Activated naive CD8-positive, alpha-beta T cell treated with anti-CD3 and anti-CD28 coated beads for 36 hours (primary cell): ENCODE data around the gene IRF6. TPM values are rescaled to one million over a fixed set of nuclear protein-coding genes. Genes with fewer than 3 reads are reported as not detected.

Experiments used
- DNase-seq: peaks from one replicate; pipeline ENCODE4 v3.0.0; 2021
- H3K27ac Mint-ChIP-seq: one replicate; pipeline ENCODE4 v1.8.0; 2022; ENCODE audit warnings: mild to moderate bottlenecking, moderate library complexity, mixed read lengths
- H3K27me3 Mint-ChIP-seq: one replicate; pipeline ENCODE4 v1.8.0; 2022; ENCODE audit warnings: mild to moderate bottlenecking, mixed read lengths
- H3K36me3 Mint-ChIP-seq: one replicate; pipeline ENCODE4 v1.8.0; 2021; ENCODE audit warnings: mild to moderate bottlenecking, mixed read lengths
- H3K4me1 Mint-ChIP-seq: one replicate; pipeline ENCODE4 v1.8.0; 2021; ENCODE audit warnings: mixed read lengths
- H3K4me3 Mint-ChIP-seq: one replicate; pipeline ENCODE4 v1.8.0; 2022; ENCODE audit warnings: mild to moderate bottlenecking, moderate library complexity, mixed read lengths
- H3K9me3 Mint-ChIP-seq: one replicate; pipeline ENCODE4 v1.8.0; 2022; ENCODE audit warnings: mixed read lengths
- total RNA-seq, 2 experiments: library from RNA; stranded (reverse); gene quantifications; one replicate each; pipeline ENCODE4 v1.2.3, GENCODE V29; 2021

IRF6 gene
- total RNA-seq, 2 experiments from 2014 or later, result 2.1 to 2.4 TPM

- Mint-ChIP-seq H3K36me3 (peaks cover 48% of the 10 kb centered on the region), H3K27me3 (no peaks in the 10 kb centered on the region), H3K9me3 (no peaks in the 10 kb centered on the region), H3K4me3 (no peak overlapping the region), H3K4me1 (peaks cover 54% of the 10 kb centered on the region), H3K27ac (peak overlapping the region; percentile 1)
- no peak for DNase-seq
Observed at GRCh38 chr1:209830722-209831121, 24.8 kb upstream of the IRF6 start.

DNA sequence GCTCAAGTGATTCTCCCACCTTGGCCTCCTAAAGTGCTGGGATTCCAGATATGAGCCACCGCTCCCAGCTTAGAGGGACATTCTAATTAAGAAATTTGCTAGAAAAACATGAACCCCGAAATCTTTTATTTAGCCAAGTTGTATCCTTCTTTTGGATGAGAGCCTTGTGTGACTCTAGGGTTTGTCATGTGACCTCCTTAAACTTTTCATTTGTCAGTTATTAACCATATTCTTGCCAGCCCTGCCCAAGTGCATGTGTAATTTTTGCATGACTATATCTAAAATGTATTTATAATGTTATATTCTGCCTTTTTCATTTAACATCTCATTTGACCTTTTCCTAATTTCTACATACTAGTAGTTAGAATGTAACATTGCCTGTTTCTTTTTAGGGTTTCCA is 23.8 kb upstream of the IRF6 start:
- peaks cover 44% of the 10 kb centered on the region for H3K4me1 Mint-ChIP-seq
- H3K36me3 Mint-ChIP-seq, result peaks cover 43% of the 10 kb centered on the region
- no peak for DNase-seq
- peak overlapping the region; percentile 93 for H3K4me3 Mint-ChIP-seq
- H3K27me3 Mint-ChIP-seq, result no peaks in the 10 kb centered on the region
- H3K9me3 Mint-ChIP-seq, result no peaks in the 10 kb centered on the region
- no peak overlapping the region for H3K27ac Mint-ChIP-seq

DNA sequence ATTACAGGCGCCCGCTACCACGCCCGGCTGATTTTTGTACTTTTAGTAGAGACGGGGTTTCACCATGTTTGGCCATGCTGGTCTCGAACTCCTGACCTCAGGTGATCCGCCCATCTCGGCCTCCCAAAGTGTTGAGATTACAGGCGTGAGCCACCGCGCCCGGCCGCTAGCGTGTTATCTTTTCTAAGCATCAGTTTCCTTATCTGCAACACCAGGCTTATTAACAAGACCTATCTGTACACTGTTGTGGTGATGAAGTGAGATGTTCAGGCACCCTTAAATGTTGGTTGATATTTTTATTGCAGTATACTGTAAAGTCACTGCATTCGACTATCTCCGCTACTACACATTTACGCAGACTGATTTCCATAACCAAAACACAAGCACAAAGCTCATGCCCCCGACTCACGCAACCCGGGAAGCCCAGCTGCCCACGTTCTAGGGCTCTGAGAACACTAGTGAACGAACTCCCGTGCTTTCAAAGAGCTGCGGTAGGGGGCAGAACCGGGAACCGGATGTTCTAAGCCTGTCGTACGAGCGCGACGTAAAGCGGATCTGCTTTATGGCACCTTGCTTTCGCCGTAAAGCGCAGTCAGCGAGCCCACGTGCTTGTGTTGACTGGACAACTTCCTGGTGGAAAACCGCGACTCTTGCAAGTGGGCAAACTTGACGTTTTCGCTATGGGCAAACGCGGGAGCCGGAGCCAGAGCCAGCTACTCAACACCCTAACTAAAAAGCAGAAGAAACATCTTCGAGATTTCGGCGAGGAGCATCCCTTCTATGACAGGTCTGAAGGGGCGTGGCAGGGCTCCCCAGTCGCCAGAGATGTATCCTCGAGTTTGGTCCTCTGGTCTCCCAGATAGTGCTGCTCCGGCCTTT is 21.7 kb upstream of the IRF6 start, which contains the start of gene UTP25:
Gene UTP25, plus strand, starts transcription at position 589 of the 879 bp plus-strand sequence. Its CDS starts 92 bp downstream, at position 681.
- Mint-ChIP-seq H3K4me1 (peaks cover 45% of the 10 kb centered on the region), H3K4me3 (peak within 1 kb of the TSS; percentile 93), H3K36me3 (peaks cover 25% of the 10 kb centered on the region)

DNA sequence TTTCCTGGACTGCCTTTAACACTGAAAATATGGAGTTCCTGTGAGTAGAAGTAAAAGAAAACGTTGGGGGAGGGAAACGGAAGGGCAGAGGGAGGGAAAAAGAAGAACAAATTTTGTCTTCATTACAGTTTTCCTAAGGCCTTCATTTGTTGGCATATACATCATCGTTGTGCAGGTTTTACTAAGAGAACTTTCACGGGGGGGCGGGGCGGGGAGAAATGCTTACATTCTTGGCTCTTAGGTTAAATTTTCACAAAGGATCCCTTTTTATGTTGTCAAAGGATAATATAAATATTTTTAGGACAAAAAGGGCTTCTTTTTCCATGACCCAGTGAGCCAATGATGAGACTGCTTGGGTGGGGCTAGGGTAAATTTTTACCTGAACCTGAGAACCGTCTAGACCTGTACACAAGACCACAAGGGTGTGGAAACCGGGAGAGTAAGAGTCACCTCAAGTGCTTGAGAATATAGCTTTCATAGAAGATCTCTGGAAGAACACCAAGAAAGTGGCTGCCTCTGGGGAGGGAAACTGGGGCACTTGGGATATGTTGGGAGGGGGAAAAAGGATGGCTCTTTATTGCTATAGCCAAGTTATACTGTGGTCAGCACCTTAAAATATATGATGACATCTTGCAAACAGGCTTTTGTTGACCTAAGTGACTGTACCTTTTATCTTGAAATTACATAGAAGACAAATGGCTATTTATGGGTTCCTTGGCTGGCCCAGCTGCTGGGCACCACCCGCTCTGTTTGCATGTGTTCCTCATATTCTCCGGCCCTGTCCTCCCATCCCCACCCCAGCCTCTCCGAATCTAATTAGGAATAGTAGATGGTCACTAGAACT is 19.9 kb upstream of the IRF6 start:
- Mint-ChIP-seq H3K9me3 (no peaks in the 10 kb centered on the region), H3K4me3 (no peak overlapping the region), H3K27ac (peak overlapping the region; percentile 43), H3K4me1 (peaks cover 42% of the 10 kb centered on the region), H3K27me3 (peaks cover 15% of the 10 kb centered on the region), H3K36me3 (peaks cover 21% of the 10 kb centered on the region)
- no peak for DNase-seq

More for the DNA sequence above, 21.7 kb upstream of the IRF6 start, which contains the start of gene UTP25:
- Mint-ChIP-seq H3K9me3 (no peaks in the 10 kb centered on the region), H3K27me3 (peaks cover 4% of the 10 kb centered on the region), H3K27ac (peak within 1 kb of the TSS; percentile 87)
- DNase-seq, result peak; percentile 90

DNA sequence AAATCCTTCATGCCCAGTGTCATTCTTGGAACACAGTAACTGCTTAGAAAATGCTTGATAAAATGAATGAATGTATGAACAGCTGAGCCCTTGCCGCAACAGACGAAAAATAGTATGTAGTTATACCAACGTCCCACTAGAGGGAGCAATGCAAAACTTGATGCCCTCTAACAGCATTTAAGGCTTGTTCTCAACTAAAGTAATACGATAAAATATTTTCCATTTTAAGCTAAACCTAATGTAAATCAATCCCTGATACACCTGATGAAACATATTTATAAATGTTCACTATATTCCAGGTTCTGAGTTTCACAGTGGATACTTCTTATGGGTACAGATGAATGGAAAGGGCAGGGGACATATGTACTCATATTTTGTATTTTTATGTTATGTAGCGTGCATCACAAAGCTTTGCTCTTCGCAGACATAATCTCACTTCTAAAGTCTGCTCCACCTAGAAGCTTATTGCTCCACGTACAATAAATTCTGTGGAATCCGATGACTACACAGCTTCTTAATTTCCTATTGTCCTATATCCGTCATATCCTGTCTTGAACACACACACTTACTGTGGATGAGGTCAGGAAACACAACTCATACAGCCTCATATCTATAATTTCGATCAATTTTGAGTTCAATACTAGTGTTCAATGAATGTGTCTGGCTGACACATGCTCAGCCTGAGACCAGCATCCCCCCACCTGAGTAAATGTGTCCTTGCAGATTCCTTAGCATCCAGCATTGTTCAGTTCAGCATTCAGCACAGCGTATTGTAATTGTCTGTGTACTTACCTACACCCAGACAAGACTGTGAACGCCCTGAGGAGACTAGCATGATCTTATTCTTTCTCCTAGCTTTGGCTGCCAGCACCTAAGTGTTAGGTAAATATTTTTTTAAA is 17.4 kb upstream of the IRF6 start:
- Mint-ChIP-seq H3K27ac (peak overlapping the region; percentile 32), H3K36me3 (peaks cover 8% of the 10 kb centered on the region), H3K9me3 (no peaks in the 10 kb centered on the region), H3K4me3 (no peak overlapping the region), H3K4me1 (peaks cover 24% of the 10 kb centered on the region), H3K27me3 (peaks cover 21% of the 10 kb centered on the region)
- DNase-seq, result no peak

- Mint-ChIP-seq H3K4me1 (peaks cover 24% of the 10 kb centered on the region), H3K36me3 (peaks cover 3% of the 10 kb centered on the region), H3K27ac (peak overlapping the region; percentile 32), H3K4me3 (no peak overlapping the region), H3K9me3 (no peaks in the 10 kb centered on the region), H3K27me3 (peaks cover 26% of the 10 kb centered on the region)
- no peak for DNase-seq
Observed at GRCh38 chr1:209822706-209823105, 16.8 kb upstream of the IRF6 start.

- no peaks in the 10 kb centered on the region for H3K36me3 Mint-ChIP-seq
- H3K4me3 Mint-ChIP-seq, result no peak overlapping the region
- H3K27me3 Mint-ChIP-seq, result peaks cover 27% of the 10 kb centered on the region
- no peak overlapping the region for H3K27ac Mint-ChIP-seq
- no peak for DNase-seq
- peaks cover 14% of the 10 kb centered on the region for H3K4me1 Mint-ChIP-seq
- H3K9me3 Mint-ChIP-seq, result no peaks in the 10 kb centered on the region
Observed at GRCh38 chr1:209820986-209821385, 15.0 kb upstream of the IRF6 start.

- Mint-ChIP-seq H3K36me3 (no peaks in the 10 kb centered on the region), H3K4me1 (peaks cover 21% of the 10 kb centered on the region), H3K9me3 (no peaks in the 10 kb centered on the region), H3K27me3 (peaks cover 27% of the 10 kb centered on the region), H3K4me3 (no peak overlapping the region), H3K27ac (no peak overlapping the region)
- no peak for DNase-seq
Observed at GRCh38 chr1:209819058-209819457, 13.1 kb upstream of the IRF6 start.

DNA sequence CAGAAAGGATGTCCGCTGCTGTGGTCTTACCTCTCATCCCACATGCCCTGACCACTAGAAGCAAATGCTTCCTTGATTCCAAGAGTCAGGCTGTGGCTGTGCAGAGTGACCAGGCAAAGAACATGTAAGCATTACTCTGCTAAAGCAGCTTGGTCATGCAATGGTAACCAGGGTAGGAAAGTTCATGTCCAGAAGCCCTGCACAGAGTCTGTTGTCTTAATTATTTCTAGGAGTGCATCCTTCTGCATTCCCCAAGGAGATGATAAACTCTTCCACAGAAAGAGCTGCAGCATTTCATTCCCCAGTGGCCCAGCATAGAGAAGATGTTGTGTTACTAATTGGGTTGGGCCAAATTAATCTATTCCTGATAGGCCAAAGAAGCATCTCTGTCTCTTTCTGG is 11.7 kb upstream of the IRF6 start:
- DNase-seq, result no peak
- Mint-ChIP-seq H3K4me3 (no peak overlapping the region), H3K27me3 (peaks cover 23% of the 10 kb centered on the region), H3K9me3 (no peaks in the 10 kb centered on the region), H3K4me1 (peaks cover 14% of the 10 kb centered on the region), H3K27ac (no peak overlapping the region), H3K36me3 (no peaks in the 10 kb centered on the region)

- Mint-ChIP-seq H3K27me3 (peaks cover 19% of the 10 kb centered on the region), H3K27ac (no peak overlapping the region), H3K36me3 (no peaks in the 10 kb centered on the region), H3K9me3 (no peaks in the 10 kb centered on the region), H3K4me1 (peaks cover 12% of the 10 kb centered on the region), H3K4me3 (no peak overlapping the region)
- no peak for DNase-seq
Observed at GRCh38 chr1:209816923-209817322, 11.0 kb upstream of the IRF6 start.

DNA sequence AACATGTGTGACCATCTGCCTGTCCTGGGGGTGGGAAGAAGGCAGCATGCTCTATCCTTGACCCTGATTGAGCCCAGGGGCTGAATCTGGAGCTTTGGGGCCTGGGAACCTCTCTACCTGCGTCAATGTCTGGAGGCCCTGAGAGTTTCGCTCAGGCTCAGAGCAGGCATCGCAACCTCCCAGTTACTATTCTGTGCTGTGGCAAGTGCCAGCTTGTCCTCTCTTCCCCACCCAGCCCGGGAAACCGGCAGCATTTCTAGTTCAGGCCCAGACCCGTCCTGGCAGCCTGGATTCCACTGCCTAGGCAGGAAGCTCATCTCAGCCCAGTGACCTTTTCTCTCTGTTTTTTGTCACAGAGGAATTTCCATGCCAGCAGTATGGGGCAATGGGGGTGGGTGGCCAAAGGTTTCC is 10.0 kb upstream of the IRF6 start:
- Mint-ChIP-seq H3K9me3 (no peaks in the 10 kb centered on the region), H3K36me3 (no peaks in the 10 kb centered on the region), H3K27ac (peak overlapping the region; percentile 77), H3K4me1 (peaks cover 12% of the 10 kb centered on the region), H3K4me3 (peak overlapping the region; percentile 47), H3K27me3 (peaks cover 12% of the 10 kb centered on the region)
- no peak for DNase-seq

- Mint-ChIP-seq H3K36me3 (no peaks in the 10 kb centered on the region), H3K27me3 (peaks cover 12% of the 10 kb centered on the region), H3K4me3 (no peak overlapping the region), H3K4me1 (peaks cover 12% of the 10 kb centered on the region), H3K27ac (peak overlapping the region; percentile 77), H3K9me3 (no peaks in the 10 kb centered on the region)
- no peak for DNase-seq
Observed at GRCh38 chr1:209815490-209815889, 9.5 kb upstream of the IRF6 start.

- Mint-ChIP-seq H3K4me1 (peaks cover 12% of the 10 kb centered on the region), H3K9me3 (no peaks in the 10 kb centered on the region), H3K27me3 (peaks cover 6% of the 10 kb centered on the region), H3K27ac (no peak overlapping the region), H3K36me3 (no peaks in the 10 kb centered on the region), H3K4me3 (no peak overlapping the region)
- no peak for DNase-seq
Observed at GRCh38 chr1:209813902-209814301, 8.0 kb upstream of the IRF6 start.

DNA sequence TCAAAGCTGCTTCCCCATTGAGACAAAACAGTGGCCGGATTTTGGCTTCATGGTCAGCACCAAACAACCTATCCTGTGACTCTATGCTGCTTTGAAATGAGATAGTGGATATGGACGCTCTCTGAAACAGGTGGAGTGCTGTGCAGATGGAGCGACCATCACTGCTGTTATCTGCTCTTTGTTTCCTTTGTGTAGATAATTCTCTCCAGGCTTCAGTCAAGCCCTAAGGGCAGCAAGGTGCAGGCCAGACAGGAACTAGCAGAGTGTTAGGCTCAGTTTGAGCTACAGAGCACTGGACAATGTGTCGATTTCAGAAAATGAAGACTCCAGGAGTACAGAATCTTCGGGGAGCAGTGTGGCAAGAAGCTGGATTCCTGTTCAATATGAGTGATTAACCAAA is 4.8 kb upstream of the IRF6 start:
- Mint-ChIP-seq H3K27ac (no peak overlapping the region), H3K27me3 (no peaks in the 10 kb centered on the region), H3K4me3 (no peak overlapping the region), H3K36me3 (no peaks in the 10 kb centered on the region), H3K4me1 (peaks cover 19% of the 10 kb centered on the region), H3K9me3 (no peaks in the 10 kb centered on the region)
- no peak for DNase-seq
